A673 (cell line): Measurements from ENCODE around the gene FKBP14. TPM values are rescaled to one million over a fixed set of nuclear protein-coding genes. Genes with fewer than 3 reads are reported as not detected.

Experiments
- BruUV-seq: library from RNA; stranded (reverse); fragments of 400-500 nt; replicated peaks from 2 replicates; lab custom pipeline; 2021; lab: Mats Ljungman, UMichigan
- CTCF ChIA-PET: fragments of 300-600 bp; sonication (Branson Sonifier 250); formaldehyde crosslinking; loops from one replicate; lab custom pipeline; 2022; ENCODE audit warnings: antibody characterized with exemption; lab: Charles Lee
- POLR2A ChIA-PET: fragments of 300-600 bp; sonication (Branson Sonifier 250); formaldehyde crosslinking; loops from one replicate; lab custom pipeline; 2022; ENCODE audit warnings: antibody characterized with exemption; ENCODE audit not compliant: low non-redundant PET; lab: Charles Lee
- DNase-seq: peaks from one replicate; pipeline ENCODE4 v3.0.0-alpha.2; 2015; ENCODE audit warnings: low spot score
- H3K27ac ChIP-seq: fragments of 200-600 bp; sonication (generic); 2 replicates; pipeline ENCODE4 v1.5.1; 2016; ENCODE audit warnings: mixed run types, low read depth, mild to moderate bottlenecking, mixed read lengths, antibody characterized with exemption, low read length; ENCODE audit not compliant: poor library complexity, severe bottlenecking
- H3K27me3 ChIP-seq: fragments of 200-600 bp; sonication (generic); replicated peaks from 2 replicates; pipeline ENCODE4 v1.6.1; 2017; ENCODE audit warnings: mixed run types, low read depth, mild to moderate bottlenecking, mixed read lengths, antibody characterized with exemption, low read length; ENCODE audit not compliant: insufficient read depth, poor library complexity
- H3K36me3 ChIP-seq: fragments of 200-600 bp; sonication (generic); 2 replicates; pipeline ENCODE4 v1.6.1; 2016; ENCODE audit warnings: mixed run types, mild to moderate bottlenecking, mixed read lengths, antibody characterized with exemption, low read length; ENCODE audit not compliant: insufficient read depth, poor library complexity, severe bottlenecking
- H3K4me1 ChIP-seq: fragments of 200-600 bp; sonication (generic); 2 replicates; pipeline ENCODE4 v1.6.1; 2017; ENCODE audit warnings: mixed run types, mild to moderate bottlenecking, mixed read lengths, antibody characterized with exemption, low read length; ENCODE audit not compliant: insufficient read depth, poor library complexity, severe bottlenecking
- H3K4me3 ChIP-seq: fragments of 200-600 bp; sonication (generic); 2 replicates; pipeline ENCODE4 v1.5.1; 2016; ENCODE audit warnings: low read depth, mixed run types, mild to moderate bottlenecking, mixed read lengths, low read length; ENCODE audit not compliant: poor library complexity, severe bottlenecking
- H3K9me3 ChIP-seq: fragments of 200-600 bp; sonication (generic); 2 replicates; pipeline ENCODE4 v1.6.1; 2016; ENCODE audit warnings: mixed run types, low read depth, mild to moderate bottlenecking, mixed read lengths, antibody characterized with exemption, low read length; ENCODE audit not compliant: poor library complexity, severe bottlenecking
- CTCF ChIP-seq: fragments of 300-800, 200-600 bp; sonication (generic); conservative IDR thresholded peaks from 2 replicates; pipeline ENCODE4 v1.5.1; 2017; ENCODE audit warnings: low read depth, mild to moderate bottlenecking, antibody characterized with exemption, low read length, moderate library complexity, mixed read lengths
- EZH2 ChIP-seq: fragments of 200-600 bp; sonication (generic); IDR thresholded peaks from 2 replicates; pipeline ENCODE4 v1.6.1; 2017; ENCODE audit warnings: borderline replicate concordance, low read depth, mild to moderate bottlenecking, mixed read lengths, antibody characterized with exemption, low read length; ENCODE audit not compliant: poor library complexity, severe bottlenecking
- intact Hi-C: fragments of 100-400 bp; cut with micrococcal nuclease; formaldehyde crosslinking; loops from one replicate; pipeline ENCODE4 v1.10.0; 2022; ENCODE audit not compliant: unreplicated experiment
- total RNA-seq: library from RNA; stranded (reverse); gene quantifications from 2 replicates; pipeline ENCODE4 v1.2.3, GENCODE V29; 2021

The FKBP14 gene
- total RNA-seq, 1 experiment from 2014 or later, result 53.6 TPM

GRCh38 chr7:29996321-29996720, 30.2 kb downstream of the FKBP14 start:
- BruUV-seq, result no TSS peak
- no peaks in the 10 kb centered on the region for H3K27me3 ChIP-seq
- H3K27ac ChIP-seq, result no peak overlapping the region
- POLR2A ChIA-PET, result no interaction called here
- TF ChIP-seq EZH2 (no peak), CTCF (no peak)
- peaks cover 17% of the 10 kb centered on the region for H3K9me3 ChIP-seq
- CTCF ChIA-PET, result no interaction called here
- intact Hi-C loops, result no loop called here
- no peaks in the 10 kb centered on the region for H3K4me1 ChIP-seq
- no peaks in the 10 kb centered on the region for H3K36me3 ChIP-seq
- H3K4me3 ChIP-seq, result no peak overlapping the region
- no peak for DNase-seq

- CTCF ChIA-PET, result no interaction called here
- H3K9me3 ChIP-seq, result peaks cover 17% of the 10 kb centered on the region
- DNase-seq, result no peak
- H3K4me3 ChIP-seq, result no peak overlapping the region
- BruUV-seq, result no TSS peak
- POLR2A ChIA-PET, result no interaction called here
- intact Hi-C loops, result no loop called here
- H3K36me3 ChIP-seq, result no peaks in the 10 kb centered on the region
- H3K27me3 ChIP-seq, result no peaks in the 10 kb centered on the region
- TF ChIP-seq CTCF (no peak), EZH2 (no peak)
- H3K27ac ChIP-seq, result no peak overlapping the region
- H3K4me1 ChIP-seq, result no peaks in the 10 kb centered on the region
Observed at GRCh38 chr7:29995652-29996051, 30.9 kb downstream of the FKBP14 start.

- BruUV-seq, result no TSS peak
- Histone ChIP-seq H3K4me3 (no peak overlapping the region), H3K36me3 (no peaks in the 10 kb centered on the region), H3K9me3 (peaks cover 17% of the 10 kb centered on the region), H3K4me1 (peaks cover 3% of the 10 kb centered on the region), H3K27me3 (no peaks in the 10 kb centered on the region), H3K27ac (no peak overlapping the region)
- DNase-seq, result no peak
- TF ChIP-seq EZH2 (no peak), CTCF (no peak)
- intact Hi-C loops, result no loop called here
- POLR2A ChIA-PET, result no interaction called here
- CTCF ChIA-PET, result interaction anchor here (0.8 kb wide), 1 partner anchor 69 kb away, joined by 3 read pairs; no protein-coding TSS in a partner anchor
Observed at GRCh38 chr7:29993140-29993539, 33.4 kb downstream of the FKBP14 start.
